ENCODE measurements around the gene MRPS2.
A peak's percentile ranks its signal among the peaks of the same experiment; 100 is the strongest.
"Not testable (repeated sequence)": the region's sequence is repeated elsewhere in the genome, so short reads cannot be mapped to it uniquely, and the experiment has no call there.

Gene MRPS2

GRCh38 chr9:135503371-135504261, 3.1 kb downstream of the MRPS2 start:
- Mint-ChIP-seq H3K4me1 (peaks cover 34% of the 10 kb centered on the region), H3K9me3 (peaks cover 0 to 9% of the 10 kb centered on the region in 2 donors), H3K4me3 (peak overlapping the region in 1 of 2 donors; percentile 49), H3K27me3 (peaks cover 7% of the 10 kb centered on the region), H3K27ac (no peak overlapping the region)
- no peak for DNase-seq
- no peak for ATAC-seq

- no peak overlapping the region for H3K4me3 Mint-ChIP-seq
- ATAC-seq = peak; percentile 37
- peak overlapping the region in 1 of 2 donors; percentile 67 for H3K27ac Mint-ChIP-seq
These were observed 4.1 kb downstream of the MRPS2 start for GRCh38 chr9:135504262-135505243.

GRCh38 chr9:135505406-135506187, 5.1 kb downstream of the MRPS2 start:
- Mint-ChIP-seq H3K4me3 (no peak overlapping the region), H3K4me1 (peaks cover 28% of the 10 kb centered on the region), H3K9me3 (peaks cover 0 to 19% of the 10 kb centered on the region in 2 donors), H3K27me3 (peaks cover 9% of the 10 kb centered on the region), H3K27ac (peak overlapping the region in 1 of 2 donors; percentile 82)
- DNase-seq = no peak
- no peak for ATAC-seq

More at GRCh38 chr9:135504262-135505243, 4.1 kb downstream of the MRPS2 start:
- peak; percentile 54 to 55 for DNase-seq
- peaks cover 9% of the 10 kb centered on the region for H3K27me3 Mint-ChIP-seq
- H3K4me1 Mint-ChIP-seq = peaks cover 30% of the 10 kb centered on the region
- peaks cover 0 to 18% of the 10 kb centered on the region in 2 donors for H3K9me3 Mint-ChIP-seq

- peak overlapping the region in 1 of 2 donors; percentile 22 for H3K27ac Mint-ChIP-seq
- no peak for DNase-seq
- H3K4me1 Mint-ChIP-seq = peaks cover 30% of the 10 kb centered on the region
- ATAC-seq = peak; percentile 10
- no peak overlapping the region for H3K4me3 Mint-ChIP-seq
- H3K9me3 Mint-ChIP-seq = peaks cover 0 to 19% of the 10 kb centered on the region in 2 donors
- peaks cover 9% of the 10 kb centered on the region for H3K27me3 Mint-ChIP-seq
These were observed 6.0 kb downstream of the MRPS2 start for GRCh38 chr9:135506327-135507103.

- peak in 1 of 2 donors; percentile 6 for DNase-seq
- Mint-ChIP-seq H3K27ac (no peak overlapping the region), H3K4me3 (no peak overlapping the region), H3K27me3 (peaks cover 9% of the 10 kb centered on the region), H3K9me3 (peaks cover 0 to 19% of the 10 kb centered on the region in 2 donors), H3K4me1 (peaks cover 27% of the 10 kb centered on the region)
- no peak for ATAC-seq
These were observed 6.9 kb downstream of the MRPS2 start for GRCh38 chr9:135507104-135508035.

- Mint-ChIP-seq H3K9me3 (peaks cover 0 to 19% of the 10 kb centered on the region in 2 donors), H3K4me1 (peaks cover 23% of the 10 kb centered on the region), H3K27ac (no peak overlapping the region), H3K27me3 (peaks cover 9% of the 10 kb centered on the region), H3K4me3 (no peak overlapping the region)
- DNase-seq = peak in 1 of 2 donors; percentile 6
- no peak for ATAC-seq
These were observed 7.8 kb downstream of the MRPS2 start for GRCh38 chr9:135508211-135508820.

GRCh38 chr9:135509458-135509857, 9.0 kb downstream of the MRPS2 start:
- H3K4me3 Mint-ChIP-seq = no peak overlapping the region
- peaks cover 16% of the 10 kb centered on the region for H3K27me3 Mint-ChIP-seq
- H3K27ac Mint-ChIP-seq = no peak overlapping the region
- DNase-seq (no peak), ATAC-seq (no peak)
- peaks cover 0 to 19% of the 10 kb centered on the region in 2 donors for H3K9me3 Mint-ChIP-seq
- H3K4me1 Mint-ChIP-seq = peaks cover 17% of the 10 kb centered on the region

- Mint-ChIP-seq H3K4me1 (peaks cover 27% of the 10 kb centered on the region), H3K4me3 (no peak overlapping the region), H3K9me3 (peaks cover 0 to 19% of the 10 kb centered on the region in 2 donors), H3K27ac (peak overlapping the region in 1 of 2 donors; percentile 10), H3K27me3 (peaks cover 16% of the 10 kb centered on the region)
- DNase-seq (peak in 1 of 2 donors; percentile 4), ATAC-seq (no peak)
These were observed 11.7 kb downstream of the MRPS2 start for GRCh38 chr9:135512241-135512603.

- peaks cover 16% of the 10 kb centered on the region for H3K27me3 Mint-ChIP-seq
- ATAC-seq (no peak), DNase-seq (no peak)
- H3K4me1 Mint-ChIP-seq = peaks cover 27% of the 10 kb centered on the region
- peaks cover 0 to 17% of the 10 kb centered on the region in 2 donors for H3K9me3 Mint-ChIP-seq
- no peak overlapping the region for H3K4me3 Mint-ChIP-seq
- no peak overlapping the region for H3K27ac Mint-ChIP-seq
These were observed 12.4 kb downstream of the MRPS2 start for GRCh38 chr9:135512904-135513303.

- DNase-seq = peak in 1 of 2 donors; percentile 3
- H3K9me3 Mint-ChIP-seq = peaks cover 0 to 12% of the 10 kb centered on the region in 2 donors
- no peak overlapping the region for H3K27ac Mint-ChIP-seq
- ATAC-seq = no peak
- H3K4me3 Mint-ChIP-seq = no peak overlapping the region
- H3K4me1 Mint-ChIP-seq = peaks cover 27% of the 10 kb centered on the region
- peaks cover 12% of the 10 kb centered on the region for H3K27me3 Mint-ChIP-seq
These were observed 12.9 kb downstream of the MRPS2 start for GRCh38 chr9:135513351-135513846.

GRCh38 chr9:135513906-135514305, 13.4 kb downstream of the MRPS2 start:
- not testable (repeated sequence) for ATAC-seq
- peaks cover 27% of the 10 kb centered on the region for H3K4me1 Mint-ChIP-seq

GRCh38 chr9:135514342-135515082, 14.0 kb downstream of the MRPS2 start:
- Mint-ChIP-seq H3K4me3 (no peak overlapping the region), H3K27me3 (peaks cover 20% of the 10 kb centered on the region), H3K4me1 (peaks cover 27% of the 10 kb centered on the region), H3K27ac (no peak overlapping the region), H3K9me3 (peaks cover 0 to 1% of the 10 kb centered on the region in 2 donors)
- no peak for DNase-seq
- no peak for ATAC-seq

More at GRCh38 chr9:135513906-135514305, 13.4 kb downstream of the MRPS2 start:
- H3K27me3 Mint-ChIP-seq = peaks cover 14% of the 10 kb centered on the region
- H3K4me3 Mint-ChIP-seq, DNase-seq, H3K27ac Mint-ChIP-seq, H3K9me3 Mint-ChIP-seq: not testable (repeated sequence)
